ENCODE measurements around the gene SIGLEC11.
"Not testable (repeated sequence)": the region's sequence is repeated elsewhere in the genome, so short reads cannot be mapped to it uniquely, and the experiment has no call there.

The SIGLEC11 gene

GRCh38 chr19:49968279-49968922 lies 7.4 kb upstream of the SIGLEC11 start:
- no peak overlapping the region for H3K4me3 ChIP-seq (ENCODE audit: low read length)
- TF ChIP-seq ZNF274 (IDR thresholded peaks at IDR 0.05; ENCODE audit: low read depth, low read length): no peak

DNA sequence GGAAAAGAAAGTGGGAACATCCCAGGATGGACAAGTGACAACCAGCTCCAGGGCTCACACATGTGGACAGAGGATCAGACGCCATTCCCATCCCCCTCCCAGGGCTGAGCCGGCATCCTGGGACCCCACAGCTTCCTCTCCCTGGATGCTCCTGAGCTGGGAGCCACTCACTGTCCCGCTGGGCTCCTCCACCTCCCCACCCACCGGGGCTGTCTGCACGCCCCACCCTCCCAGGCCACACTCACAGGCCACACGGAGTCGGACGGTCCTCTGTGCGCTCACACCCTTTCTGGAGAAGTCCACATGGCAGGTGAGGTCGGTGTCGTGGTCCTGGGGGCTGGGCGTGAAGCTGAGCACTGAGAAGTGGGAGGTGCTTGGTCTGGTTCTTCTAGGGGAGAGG lies 1.1 kb downstream of the SIGLEC11 start:
- not testable (repeated sequence) for H3K4me3 ChIP-seq (ENCODE audit: low read length)

- not testable (repeated sequence) for H3K4me3 ChIP-seq (ENCODE audit: low read length)
Observed at GRCh38 chr19:49958596-49958995, 2.4 kb downstream of the SIGLEC11 start.

DNA sequence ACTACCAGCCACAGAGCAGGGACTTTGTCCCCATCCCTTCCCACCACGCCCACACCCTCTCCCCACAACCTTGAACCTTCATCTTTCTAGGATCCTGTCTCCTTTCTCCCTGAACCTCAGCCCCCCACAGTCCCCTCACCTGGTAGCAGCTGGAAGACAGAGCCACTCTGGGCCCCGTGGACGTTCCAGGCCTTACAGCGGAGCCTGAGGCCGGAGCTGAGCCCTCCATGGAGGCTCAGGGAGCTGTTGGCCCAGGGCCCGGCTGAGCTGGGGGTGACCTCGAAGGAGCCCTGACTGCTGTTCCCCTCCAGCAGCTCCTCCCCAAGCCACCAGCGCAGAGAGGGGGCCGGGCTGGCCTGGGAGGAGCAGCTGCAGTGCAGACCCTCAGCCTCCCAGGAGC lies 2.8 kb downstream of the SIGLEC11 start:
- H3K4me3 ChIP-seq (ENCODE audit: low read length): not testable (repeated sequence)

DNA sequence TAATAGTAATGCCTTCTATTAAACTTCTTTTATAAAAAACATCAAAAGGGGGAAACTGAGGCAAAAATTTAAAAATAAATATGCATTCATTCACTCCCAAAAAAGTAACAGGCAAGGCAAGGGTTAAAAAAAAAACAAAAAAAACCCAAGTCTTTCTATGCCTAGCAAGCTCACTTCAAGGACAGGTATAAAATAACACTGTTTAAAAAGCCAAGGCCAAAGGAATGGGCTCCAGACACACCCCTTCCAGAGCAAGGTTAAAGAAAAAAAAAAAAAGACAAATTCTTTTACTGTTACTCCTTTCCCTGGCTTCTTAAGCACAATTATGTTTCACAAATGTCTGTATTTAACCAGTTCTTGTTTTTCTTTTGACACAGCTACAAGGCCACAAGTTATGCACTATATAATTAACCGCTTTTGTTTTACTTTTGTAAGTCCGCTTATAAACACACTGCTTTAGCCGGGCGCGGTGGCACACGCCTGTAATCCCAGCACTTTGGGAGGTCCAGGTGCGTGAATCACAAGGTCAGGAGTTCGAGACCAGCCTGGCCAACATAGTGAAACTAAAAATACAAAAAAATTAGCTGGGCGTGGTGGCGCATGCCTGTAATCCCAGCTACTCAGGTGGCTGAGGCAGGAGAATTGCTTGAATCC lies 3.6 kb downstream of the SIGLEC11 start:
- H3K4me3 ChIP-seq (ENCODE audit: low read length): no peak overlapping the region
- no peak for TF ChIP-seq ZNF274 (IDR thresholded peaks at IDR 0.05; ENCODE audit: low read depth, low read length)

- H3K4me3 ChIP-seq (ENCODE audit: low read length): no peak overlapping the region
- no peak for TF ChIP-seq ZNF274 (IDR thresholded peaks at IDR 0.05; ENCODE audit: low read depth, low read length)
Observed at GRCh38 chr19:49956115-49956495, 4.9 kb downstream of the SIGLEC11 start.

- no peak overlapping the region for H3K4me3 ChIP-seq (ENCODE audit: low read length)
- TF ChIP-seq ZNF274 (IDR thresholded peaks at IDR 0.05; ENCODE audit: low read depth, low read length): no peak
Observed at GRCh38 chr19:49954933-49955332, 6.0 kb downstream of the SIGLEC11 start.

GRCh38 chr19:49954092-49954829 lies 6.7 kb downstream of the SIGLEC11 start:
- H3K4me3 ChIP-seq (ENCODE audit: low read length): no peak overlapping the region

DNA sequence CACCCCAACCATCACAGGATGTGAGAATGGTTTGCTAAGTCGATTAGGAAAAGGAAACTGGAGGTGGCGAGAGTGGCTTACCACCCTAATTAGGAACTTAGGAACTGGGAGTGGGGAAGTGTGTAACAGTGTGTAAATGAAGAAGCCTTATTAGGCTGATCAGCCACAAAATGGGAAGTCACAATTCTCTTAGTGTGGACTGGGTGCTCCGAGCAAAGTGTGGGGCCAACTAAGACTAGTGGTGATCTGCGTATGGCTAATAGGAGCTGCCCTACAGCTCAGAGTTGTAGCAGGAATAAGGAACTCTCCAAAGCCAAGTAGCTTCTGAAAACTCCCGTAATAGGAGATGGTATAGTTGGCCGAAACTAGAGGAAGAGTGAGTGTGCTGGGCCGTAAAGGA lies 7.6 kb downstream of the SIGLEC11 start:
- TF ChIP-seq ZNF274 (IDR thresholded peaks at IDR 0.05; ENCODE audit: low read depth, low read length): no peak
- H3K4me3 ChIP-seq (ENCODE audit: low read length): no peak overlapping the region

More at GRCh38 chr19:49954092-49954829, 6.7 kb downstream of the SIGLEC11 start:
- no peak for TF ChIP-seq ZNF274 (IDR thresholded peaks at IDR 0.05; ENCODE audit: low read depth, low read length)

- no peak overlapping the region for H3K4me3 ChIP-seq (ENCODE audit: low read length)
- no peak for TF ChIP-seq ZNF274 (IDR thresholded peaks at IDR 0.05; ENCODE audit: low read depth, low read length)
Observed at GRCh38 chr19:49952906-49953305, 8.1 kb downstream of the SIGLEC11 start.

DNA sequence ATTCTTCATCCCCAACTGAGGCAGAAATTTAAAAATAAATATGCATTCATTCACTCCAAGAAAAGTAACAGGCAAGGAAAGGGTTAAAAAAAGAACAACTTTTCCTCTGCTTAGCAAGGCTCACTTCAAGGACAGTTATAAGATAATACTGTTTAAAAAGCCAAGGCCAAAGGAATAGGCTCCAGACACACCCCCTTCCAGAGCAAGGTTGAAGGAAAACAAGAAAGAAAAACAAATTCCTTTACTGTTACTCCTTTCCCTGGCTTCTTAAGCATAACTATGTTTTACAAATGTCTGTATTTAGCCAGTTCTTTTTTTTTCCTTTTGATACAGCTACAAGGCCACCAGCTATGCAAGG lies 8.5 kb downstream of the SIGLEC11 start:
- H3K4me3 ChIP-seq (ENCODE audit: low read length): no peak overlapping the region
- no peak for TF ChIP-seq ZNF274 (IDR thresholded peaks at IDR 0.05; ENCODE audit: low read depth, low read length)

DNA sequence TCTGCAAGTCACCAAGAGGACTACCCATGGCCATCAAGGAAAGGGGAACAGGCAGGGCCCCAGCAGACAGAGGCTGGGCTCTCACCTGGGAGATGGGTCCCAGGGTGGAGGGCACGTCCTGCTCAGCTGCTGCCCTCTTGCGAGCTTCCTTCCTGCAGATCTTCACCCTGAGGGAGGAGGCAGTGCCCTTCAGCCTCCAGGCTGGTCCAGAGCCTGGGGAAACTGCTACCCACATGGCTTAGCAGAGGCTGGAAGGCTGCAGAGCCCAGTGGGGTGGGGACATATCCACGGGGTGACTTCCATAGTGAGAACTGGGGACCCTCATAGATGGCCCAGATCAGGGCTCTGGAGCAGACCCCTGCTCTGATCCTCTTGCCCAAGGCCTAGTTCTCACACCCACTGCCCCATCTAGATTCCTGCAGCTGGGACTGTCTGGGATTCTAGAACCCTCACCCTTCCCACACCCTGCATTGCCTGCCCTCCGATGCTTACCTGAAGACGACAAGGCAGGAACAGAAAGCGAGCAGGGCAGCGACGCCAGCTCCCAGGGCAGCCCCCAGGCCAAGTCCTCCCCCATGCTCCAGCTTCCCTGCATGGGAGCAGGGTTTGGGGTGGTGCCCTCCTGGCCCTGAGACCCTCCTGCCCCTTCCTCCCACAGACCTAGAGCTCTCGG lies 9.0 kb downstream of the SIGLEC11 start:
- TF ChIP-seq ZNF274 (IDR thresholded peaks at IDR 0.05; ENCODE audit: low read depth, low read length): no peak
- H3K4me3 ChIP-seq (ENCODE audit: low read length): no peak overlapping the region

- no peak overlapping the region for H3K4me3 ChIP-seq (ENCODE audit: low read length)
- no peak for TF ChIP-seq ZNF274 (IDR thresholded peaks at IDR 0.05; ENCODE audit: low read depth, low read length)
Observed at GRCh38 chr19:49950956-49951526, 9.9 kb downstream of the SIGLEC11 start.

DNA sequence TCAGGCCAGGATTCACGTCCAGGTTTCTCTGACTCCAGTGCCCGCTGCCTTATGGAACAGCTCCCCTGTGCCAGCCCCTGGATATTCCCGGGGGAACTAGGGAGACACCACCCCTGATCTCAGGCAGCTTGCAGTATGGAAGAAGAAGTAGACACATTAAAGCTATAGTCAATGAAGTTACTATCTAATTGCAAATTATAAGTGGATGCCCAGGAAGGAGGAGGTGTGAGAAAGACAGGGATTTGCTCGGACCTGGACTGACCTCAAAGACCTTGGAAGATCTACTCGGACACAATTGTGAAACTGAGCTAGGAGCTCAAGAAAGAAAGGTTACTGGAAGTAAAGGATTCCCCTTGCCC lies 10.4 kb downstream of the SIGLEC11 start:
- no peak for TF ChIP-seq ZNF274 (IDR thresholded peaks at IDR 0.05; ENCODE audit: low read depth, low read length)
- H3K4me3 ChIP-seq (ENCODE audit: low read length): no peak overlapping the region
